Measurements from ENCODE around the gene PDE8B.

PDE8B gene

GRCh38 chr5:77172713-77173328 lies 37.7 kb upstream of the PDE8B start:
- TF ChIP-seq, protein P1, sequence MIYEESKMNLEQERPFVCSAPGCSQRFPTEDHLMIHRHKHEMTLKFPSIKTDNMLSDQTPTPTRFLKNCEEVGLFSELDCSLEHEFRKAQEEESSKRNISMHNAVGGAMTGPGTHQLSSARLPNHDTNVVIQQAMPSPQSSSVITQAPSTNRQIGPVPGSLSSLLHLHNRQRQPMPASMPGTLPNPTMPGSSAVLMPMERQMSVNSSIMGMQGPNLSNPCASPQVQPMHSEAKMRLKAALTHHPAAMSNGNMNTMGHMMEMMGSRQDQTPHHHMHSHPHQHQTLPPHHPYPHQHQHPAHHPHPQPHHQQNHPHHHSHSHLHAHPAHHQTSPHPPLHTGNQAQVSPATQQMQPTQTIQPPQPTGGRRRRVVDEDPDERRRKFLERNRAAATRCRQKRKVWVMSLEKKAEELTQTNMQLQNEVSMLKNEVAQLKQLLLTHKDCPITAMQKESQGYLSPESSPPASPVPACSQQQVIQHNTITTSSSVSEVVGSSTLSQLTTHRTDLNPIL (CRISPR knock-in tag; IDR thresholded peaks at IDR 0.05; ENCODE audit: low read depth): no peak
- TF ChIP-seq ZNF565 (CRISPR knock-in tag; conservative IDR thresholded peaks at IDR 0.05; ENCODE audit: low read depth) (no peak), OSR1 (CRISPR knock-in tag; IDR thresholded peaks at IDR 0.05) (no peak), SNAI2 (CRISPR knock-in tag; IDR thresholded peaks at IDR 0.05) (no peak), ZC3H10 (CRISPR knock-in tag; IDR thresholded peaks at IDR 0.05) (no peak)
- no peak for ATAC-seq

DNA sequence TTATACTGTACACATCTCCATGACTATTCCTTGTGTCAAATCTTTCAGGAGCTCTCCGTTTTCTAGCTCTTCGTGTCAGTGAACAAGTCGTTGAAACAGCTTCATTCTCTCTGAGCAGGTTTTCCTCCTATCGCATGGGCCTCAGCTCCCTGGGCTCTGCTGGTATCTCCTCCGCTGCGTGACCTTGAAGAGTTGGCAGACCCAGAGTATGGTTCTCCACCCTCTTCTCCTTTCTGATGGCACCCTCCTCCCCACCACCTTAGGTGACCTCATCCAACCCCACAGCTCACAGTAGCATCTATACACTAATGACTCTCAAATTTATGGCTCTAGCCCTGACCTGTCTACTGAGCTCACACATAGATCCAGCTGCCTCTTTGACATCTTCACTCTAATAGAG lies 36.0 kb upstream of the PDE8B start:
- TF ChIP-seq ESRRG (CRISPR knock-in tag; IDR thresholded peaks at IDR 0.05) (no peak), PPARA (CRISPR knock-in tag; IDR thresholded peaks at IDR 0.05; ENCODE audit: borderline replicate concordance) (no peak), ZNF70 (CRISPR knock-in tag; IDR thresholded peaks at IDR 0.05) (no peak), ZFP30 (CRISPR knock-in tag; IDR thresholded peaks at IDR 0.05) (no peak), ARNTL (CRISPR knock-in tag; IDR thresholded peaks at IDR 0.05; ENCODE audit: borderline replicate concordance, low read depth) (no peak), SNAI2 (CRISPR knock-in tag; IDR thresholded peaks at IDR 0.05) (no peak), CSDC2 (CRISPR knock-in tag; IDR thresholded peaks at IDR 0.05) (no peak), ISL1 (CRISPR knock-in tag; IDR thresholded peaks at IDR 0.05) (no peak), RARB (CRISPR knock-in tag; IDR thresholded peaks at IDR 0.05) (no peak), ZC3H10 (CRISPR knock-in tag; IDR thresholded peaks at IDR 0.05) (no peak)
- TF ChIP-seq, protein P1 (CRISPR knock-in tag; IDR thresholded peaks at IDR 0.05; ENCODE audit: low read depth): no peak
- no peak for ATAC-seq

DNA sequence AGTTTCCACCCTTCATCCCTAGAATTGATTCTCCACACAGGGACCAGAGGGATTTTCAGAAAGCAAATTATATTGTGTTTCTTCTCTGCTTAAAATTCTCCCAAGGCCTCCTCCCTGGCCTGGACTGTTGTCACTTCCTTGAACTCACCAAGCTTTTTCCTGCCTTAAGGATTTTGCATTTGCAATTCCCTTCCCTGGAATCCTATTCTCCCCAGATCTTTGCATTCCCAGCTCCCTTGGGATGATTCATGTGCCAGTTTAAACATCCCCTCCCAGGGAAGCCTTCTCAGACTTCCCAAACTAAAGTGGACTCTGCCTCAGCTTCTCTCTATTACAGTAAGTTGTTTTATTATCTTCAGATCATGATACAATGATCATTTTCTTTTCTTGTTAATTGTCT lies 35.2 kb upstream of the PDE8B start:
- TF ChIP-seq, protein P2, sequence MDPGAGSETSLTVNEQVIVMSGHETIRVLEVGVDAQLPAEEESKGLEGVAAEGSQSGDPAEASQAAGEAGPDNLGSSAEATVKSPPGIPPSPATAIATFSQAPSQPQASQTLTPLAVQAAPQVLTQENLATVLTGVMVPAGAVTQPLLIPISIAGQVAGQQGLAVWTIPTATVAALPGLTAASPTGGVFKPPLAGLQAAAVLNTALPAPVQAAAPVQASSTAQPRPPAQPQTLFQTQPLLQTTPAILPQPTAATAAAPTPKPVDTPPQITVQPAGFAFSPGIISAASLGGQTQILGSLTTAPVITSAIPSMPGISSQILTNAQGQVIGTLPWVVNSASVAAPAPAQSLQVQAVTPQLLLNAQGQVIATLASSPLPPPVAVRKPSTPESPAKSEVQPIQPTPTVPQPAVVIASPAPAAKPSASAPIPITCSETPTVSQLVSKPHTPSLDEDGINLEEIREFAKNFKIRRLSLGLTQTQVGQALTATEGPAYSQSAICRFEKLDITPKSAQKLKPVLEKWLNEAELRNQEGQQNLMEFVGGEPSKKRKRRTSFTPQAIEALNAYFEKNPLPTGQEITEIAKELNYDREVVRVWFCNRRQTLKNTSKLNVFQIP (CRISPR knock-in tag; IDR thresholded peaks at IDR 0.05; ENCODE audit: borderline replicate concordance, low read depth): no peak
- TF ChIP-seq CSDC2 (CRISPR knock-in tag; IDR thresholded peaks at IDR 0.05): no peak
- no peak for TF ChIP-seq PPARA (CRISPR knock-in tag; IDR thresholded peaks at IDR 0.05; ENCODE audit: borderline replicate concordance)
- TF ChIP-seq, protein P1 (CRISPR knock-in tag; IDR thresholded peaks at IDR 0.05; ENCODE audit: low read depth): no peak
- TF ChIP-seq ZNF565 (CRISPR knock-in tag; conservative IDR thresholded peaks at IDR 0.05; ENCODE audit: low read depth): no peak
- no peak for TF ChIP-seq TSHZ2 (CRISPR knock-in tag; IDR thresholded peaks at IDR 0.05)
- no peak for TF ChIP-seq SNAI2 (CRISPR knock-in tag; IDR thresholded peaks at IDR 0.05)
- no peak for TF ChIP-seq TOX (CRISPR knock-in tag; IDR thresholded peaks at IDR 0.05; ENCODE audit: borderline replicate concordance)
- no peak for TF ChIP-seq GLIS3 (CRISPR knock-in tag; IDR thresholded peaks at IDR 0.05)
- TF ChIP-seq TCF4 (CRISPR knock-in tag; IDR thresholded peaks at IDR 0.05; ENCODE audit: borderline replicate concordance): no peak
- TF ChIP-seq ESRRG (CRISPR knock-in tag; IDR thresholded peaks at IDR 0.05): no peak
- no peak for TF ChIP-seq ZNF8 (CRISPR knock-in tag; IDR thresholded peaks at IDR 0.05)
- no peak for TF ChIP-seq ZFP30 (CRISPR knock-in tag; IDR thresholded peaks at IDR 0.05)
- no peak for TF ChIP-seq PATZ1 (CRISPR knock-in tag; IDR thresholded peaks at IDR 0.05; ENCODE audit: borderline replicate concordance)
- no peak for TF ChIP-seq CSRNP3 (CRISPR knock-in tag; IDR thresholded peaks at IDR 0.05)
- no peak for TF ChIP-seq ARNTL (CRISPR knock-in tag; IDR thresholded peaks at IDR 0.05; ENCODE audit: borderline replicate concordance, low read depth)
- no peak for ATAC-seq
